22Rv1 (cell line): ENCODE data around the gene SPC24.

Experiments used
- ZFX ChIP-seq: fragments of 450-650 bp; IDR thresholded peaks from 2 replicates; pipeline ENCODE4 v1.6.1; 2017; ENCODE audit warnings: antibody characterized with exemption, borderline replicate concordance
- TF ChIP-seq, protein P1 (sequence below): fragments of 450-650 bp; IDR thresholded peaks from 2 replicates; pipeline ENCODE4 v1.5.1; 2017; ENCODE audit warnings: mild to moderate bottlenecking

DNA sequence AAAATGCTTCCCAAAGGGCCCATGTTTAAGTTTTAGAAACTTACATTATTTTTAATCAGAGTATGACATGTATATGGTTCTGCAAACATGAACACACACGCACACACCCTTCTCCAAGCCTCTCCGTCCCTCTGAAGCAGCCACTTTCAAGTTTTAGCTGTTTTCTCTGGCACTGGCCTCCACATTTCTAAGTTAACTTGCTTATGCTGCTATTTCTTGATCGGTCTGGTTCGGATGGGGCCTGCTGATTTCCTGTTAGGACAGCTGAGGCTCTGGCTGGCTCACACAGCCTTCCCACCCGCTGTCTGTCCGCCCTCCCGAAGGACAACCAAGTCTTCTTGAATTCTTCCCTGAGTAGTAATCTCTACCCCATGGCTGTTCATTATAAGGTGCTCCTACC, 4.4 kb downstream of the SPC24 start:
- TF ChIP-seq, protein P1, sequence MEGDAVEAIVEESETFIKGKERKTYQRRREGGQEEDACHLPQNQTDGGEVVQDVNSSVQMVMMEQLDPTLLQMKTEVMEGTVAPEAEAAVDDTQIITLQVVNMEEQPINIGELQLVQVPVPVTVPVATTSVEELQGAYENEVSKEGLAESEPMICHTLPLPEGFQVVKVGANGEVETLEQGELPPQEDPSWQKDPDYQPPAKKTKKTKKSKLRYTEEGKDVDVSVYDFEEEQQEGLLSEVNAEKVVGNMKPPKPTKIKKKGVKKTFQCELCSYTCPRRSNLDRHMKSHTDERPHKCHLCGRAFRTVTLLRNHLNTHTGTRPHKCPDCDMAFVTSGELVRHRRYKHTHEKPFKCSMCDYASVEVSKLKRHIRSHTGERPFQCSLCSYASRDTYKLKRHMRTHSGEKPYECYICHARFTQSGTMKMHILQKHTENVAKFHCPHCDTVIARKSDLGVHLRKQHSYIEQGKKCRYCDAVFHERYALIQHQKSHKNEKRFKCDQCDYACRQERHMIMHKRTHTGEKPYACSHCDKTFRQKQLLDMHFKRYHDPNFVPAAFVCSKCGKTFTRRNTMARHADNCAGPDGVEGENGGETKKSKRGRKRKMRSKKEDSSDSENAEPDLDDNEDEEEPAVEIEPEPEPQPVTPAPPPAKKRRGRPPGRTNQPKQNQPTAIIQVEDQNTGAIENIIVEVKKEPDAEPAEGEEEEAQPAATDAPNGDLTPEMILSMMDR = no peak
- TF ChIP-seq ZFX = no peak
